Astrocyte (in vitro differentiated cells and primary cell): ENCODE measurements around the gene ATP8B4.

Experiments used
- CTCF ChIP-seq: IDR thresholded peaks from 2 replicates; pipeline ENCODE4 v1.5.1; 2011; ENCODE audit warnings: low read depth, mild to moderate bottlenecking, inconsistent platforms, low read length, moderate library complexity; ENCODE audit not compliant: insufficient read depth
- EZH2 ChIP-seq: IDR thresholded peaks from 2 replicates; pipeline ENCODE4 v1.6.1; 2012; ENCODE audit warnings: mild to moderate bottlenecking, low read length, inconsistent platforms; ENCODE audit not compliant: insufficient read depth

DNA sequence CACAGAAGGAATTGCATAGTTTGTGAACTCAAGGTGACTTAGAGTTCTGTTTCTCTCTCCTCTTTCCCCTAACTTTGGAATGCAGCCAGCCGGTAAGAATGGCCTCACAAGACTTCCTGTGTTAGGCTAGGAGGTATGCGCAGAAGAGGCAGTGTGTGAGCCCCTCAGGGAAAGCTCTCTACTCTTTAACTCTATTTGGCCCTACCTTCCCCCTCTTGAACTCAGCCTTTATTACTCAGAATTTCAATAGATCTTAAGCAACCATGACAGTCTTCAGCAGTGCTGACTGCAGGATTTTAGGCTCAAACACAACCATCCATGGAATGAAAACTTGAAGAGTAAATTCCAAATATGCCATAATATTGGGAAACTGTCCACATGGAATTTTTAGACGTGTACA is 288.6 kb downstream of the ATP8B4 start:
- TF ChIP-seq CTCF (no peak), EZH2 (no peak)
